ENCODE measurements around the gene CRKL. TPM values are rescaled to one million over a fixed set of nuclear protein-coding genes. Genes with fewer than 3 reads are reported as not detected.

Gene CRKL
- total RNA-seq, 1 experiment from 2014 or later = 87.7 TPM

- Histone ChIP-seq H4K20me1 (ENCODE audit: insufficient read depth) (no peaks in the 10 kb centered on the region), H3K79me2 (ENCODE audit: insufficient read depth, low read length) (no peaks in the 10 kb centered on the region), H3K4me3 (replicated peaks in 1 of 2; ENCODE audit: low read depth in 1 of 2, low read length in 2 of 2) (no peak overlapping the region), H2AFZ (ENCODE audit: low read depth, low read length, poor library complexity, severe bottlenecking) (no peak overlapping the region), H3K4me1 (ENCODE audit: control insufficient read depth in 1 of 2, insufficient read depth in 2 of 2, low read length in 2 of 2) (no peaks in the 10 kb centered on the region), H3K9me2 (ENCODE audit: insufficient read depth) (no peaks in the 10 kb centered on the region), H3K36me3 (ENCODE audit: control insufficient read depth in 1 of 2, insufficient read depth in 2 of 2, low read length in 2 of 2) (peaks cover 5 to 6% of the 10 kb centered on the region in 2 experiments; a peak in 2 of 4 replicates), H3K27ac (ENCODE audit: low read depth, low read length) (no peak overlapping the region), H3K4me2 (ENCODE audit: low read length) (no peak overlapping the region), H3K9me3 (ENCODE audit: control insufficient read depth in 1 of 2, insufficient read depth in 1 of 2, low read depth in 1 of 2, low read length in 2 of 2) (no peaks in the 10 kb centered on the region), H3K27me3 (ENCODE audit: insufficient read depth, low read length) (no peaks in the 10 kb centered on the region), H3K9ac (ENCODE audit: low read length) (no peak overlapping the region)
- ChIA-PET POLR2A (interaction anchor here (1.2 kb wide), 1 partner anchor 9 kb away, joined by 4 read pairs; the partner anchor contains the start of gene LZTR1), CTCF (no interaction called here), RAD21 (ENCODE audit: low non-redundant PET in 1 of 2, low total read pairs in 2 of 2, uncharacterized antibody in 2 of 2, unreplicated experiment in 2 of 2) (no interaction called here)
- DNase-seq (ENCODE audit: low read depth, low spot score) = no peak
- intact Hi-C loops (cut with micrococcal nuclease) = no loop called here
- BruUV-seq (replicated peaks) = no TSS peak
- TF ChIP-seq YY1 (IDR thresholded peaks at IDR 0.05; ENCODE audit: extremely low read depth, insufficient replicate concordance, low read depth, low read length) (no peak), SP1 (IDR thresholded peaks at IDR 0.05; ENCODE audit: low read depth) (no peak), REST (IDR thresholded peaks at IDR 0.05; ENCODE audit: low read depth) (no peak), ZFX (IDR thresholded peaks at IDR 0.05) (no peak), SRF (IDR thresholded peaks at IDR 0.05; ENCODE audit: low read depth) (no peak), CBX3 (IDR thresholded peaks at IDR 0.05; ENCODE audit: low read depth) (no peak)
- ATAC-seq = no peak
Observed at GRCh38 chr22:20991252-20992055, 74.2 kb downstream of the CRKL start.

All from HCT116 (cell line).